Stimulated activated CD4-positive, alpha-beta T cell treated with anti-CD3 and anti-CD28 coated beads, Interleukin-15, amount 100 ng/mL, for 24 hours (primary cell): ENCODE measurements around the gene HDAC11.
"Not testable (repeated sequence)": the region's sequence is repeated elsewhere in the genome, so short reads cannot be mapped to it uniquely, and the experiment has no call there.

Experiments used
- DNase-seq: peaks from one replicate; pipeline ENCODE4 v3.0.0-alpha.2; 2020

Gene HDAC11

DNA sequence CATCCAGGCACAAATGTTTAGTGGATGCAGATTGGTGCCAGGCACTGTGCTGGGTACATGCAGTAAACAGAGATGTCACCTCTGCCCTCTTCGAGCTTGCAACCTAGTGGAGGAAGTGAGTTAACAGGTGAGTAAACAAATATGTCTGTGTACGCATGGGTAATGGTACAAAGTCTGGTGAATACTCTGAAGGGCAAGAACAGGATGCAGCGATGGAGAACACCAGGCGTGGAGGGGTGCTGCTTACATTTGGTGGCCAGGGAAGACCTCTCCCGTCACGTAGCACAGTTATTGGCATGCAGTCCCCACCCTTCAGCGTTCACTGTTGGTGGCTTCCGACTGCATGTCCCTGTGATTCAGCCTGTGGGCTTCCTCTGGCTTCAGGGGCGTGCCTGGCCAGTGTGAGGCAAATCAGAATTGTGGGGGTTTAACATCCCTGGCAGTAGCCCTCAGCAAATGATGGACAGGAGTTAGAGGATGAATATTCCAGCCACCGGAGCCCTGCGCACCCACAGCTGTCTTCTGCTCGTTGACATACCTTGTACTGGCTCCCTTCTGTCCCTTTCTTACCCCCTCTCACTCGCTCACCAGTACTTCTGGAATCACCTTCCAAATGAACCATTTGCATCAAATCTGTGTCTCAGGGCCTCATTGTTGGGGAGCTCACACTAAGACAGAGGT is 9.1 kb upstream of the HDAC11 start:
- no peak for DNase-seq

DNA sequence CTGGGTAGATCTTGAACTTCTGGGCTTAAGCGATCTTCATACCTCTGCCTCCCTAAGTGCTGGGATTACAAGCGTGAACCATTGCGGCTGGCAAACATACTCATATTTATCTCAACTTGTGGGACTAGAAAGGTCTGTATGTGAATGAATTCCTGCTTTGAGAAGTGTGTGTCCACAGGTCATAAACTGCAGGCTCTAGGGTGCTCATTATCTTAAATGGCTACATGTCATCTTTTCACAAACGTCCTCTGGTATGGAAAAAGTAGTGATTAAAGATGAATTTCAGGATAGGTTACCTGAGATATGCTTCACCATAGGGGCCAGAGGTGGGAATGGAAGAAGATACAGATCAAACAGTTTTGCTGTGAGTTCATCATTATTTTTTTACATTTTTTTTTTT is 7.8 kb upstream of the HDAC11 start:
- no peak for DNase-seq

DNA sequence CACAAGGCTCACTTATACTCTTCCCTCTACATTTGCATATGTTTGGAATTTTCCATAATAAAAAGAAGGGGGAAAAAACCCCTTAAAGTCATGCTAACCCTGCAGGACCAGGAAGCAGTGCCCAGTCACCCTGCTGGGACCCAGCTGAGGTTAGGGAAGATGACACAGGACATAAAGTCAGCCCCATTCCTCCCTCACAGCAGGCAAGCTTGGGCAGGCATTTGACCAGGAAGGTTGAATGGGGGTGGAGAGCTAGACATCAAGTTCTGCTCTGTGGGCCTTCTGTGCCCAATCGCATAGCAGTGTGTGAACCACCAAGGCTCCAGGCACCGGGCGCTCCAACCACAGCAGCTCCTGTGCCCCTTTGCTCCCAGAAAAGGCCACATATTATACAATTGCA is 7.1 kb upstream of the HDAC11 start:
- DNase-seq, result no peak

DNA sequence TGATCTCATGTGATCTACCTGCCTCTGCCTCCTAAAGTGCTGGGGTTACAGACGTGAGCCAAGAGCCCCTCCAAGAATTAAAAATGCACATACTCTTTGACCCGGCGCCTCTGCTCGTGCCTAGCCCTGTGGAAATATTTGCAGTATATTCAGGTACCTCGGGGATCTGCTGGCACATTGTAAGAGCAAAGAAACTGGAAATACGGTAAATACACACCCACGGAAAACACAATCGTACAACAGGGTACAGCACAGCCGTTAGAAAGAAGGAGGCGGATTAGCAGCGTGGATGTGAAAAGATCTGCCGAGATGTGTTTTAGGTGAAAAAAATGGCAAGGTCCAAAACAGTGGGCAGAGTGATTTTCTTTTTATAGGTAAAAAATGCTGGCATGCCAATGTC is 6.1 kb upstream of the HDAC11 start:
- no peak for DNase-seq

DNA sequence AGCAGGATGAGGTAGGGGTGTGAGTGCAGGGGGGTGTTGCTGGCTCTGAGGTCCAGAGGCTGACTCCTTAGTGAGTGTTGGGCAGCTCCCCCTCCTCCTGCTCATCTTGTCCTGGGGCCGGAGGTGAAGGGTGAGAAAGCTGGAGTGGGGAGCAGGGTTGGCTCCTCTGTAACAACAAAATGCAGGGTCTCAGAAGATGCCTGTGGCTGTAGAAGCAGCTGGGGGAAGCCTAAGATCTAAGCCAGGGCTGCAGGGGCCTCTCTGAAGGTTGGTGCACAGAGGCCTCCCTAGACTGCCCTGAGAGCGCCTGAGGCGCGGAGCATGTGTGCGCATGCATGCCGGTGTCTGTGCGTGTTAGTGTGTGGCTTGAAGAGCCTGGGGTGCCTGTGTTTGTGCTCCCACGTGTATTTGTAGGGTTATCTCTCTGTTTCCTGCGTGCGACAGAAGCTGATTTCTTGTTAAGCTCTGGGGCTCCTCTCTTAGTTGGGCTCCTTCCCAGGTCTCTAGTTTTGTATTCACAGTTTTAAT is 5.3 kb upstream of the HDAC11 start:
- no peak for DNase-seq

DNA sequence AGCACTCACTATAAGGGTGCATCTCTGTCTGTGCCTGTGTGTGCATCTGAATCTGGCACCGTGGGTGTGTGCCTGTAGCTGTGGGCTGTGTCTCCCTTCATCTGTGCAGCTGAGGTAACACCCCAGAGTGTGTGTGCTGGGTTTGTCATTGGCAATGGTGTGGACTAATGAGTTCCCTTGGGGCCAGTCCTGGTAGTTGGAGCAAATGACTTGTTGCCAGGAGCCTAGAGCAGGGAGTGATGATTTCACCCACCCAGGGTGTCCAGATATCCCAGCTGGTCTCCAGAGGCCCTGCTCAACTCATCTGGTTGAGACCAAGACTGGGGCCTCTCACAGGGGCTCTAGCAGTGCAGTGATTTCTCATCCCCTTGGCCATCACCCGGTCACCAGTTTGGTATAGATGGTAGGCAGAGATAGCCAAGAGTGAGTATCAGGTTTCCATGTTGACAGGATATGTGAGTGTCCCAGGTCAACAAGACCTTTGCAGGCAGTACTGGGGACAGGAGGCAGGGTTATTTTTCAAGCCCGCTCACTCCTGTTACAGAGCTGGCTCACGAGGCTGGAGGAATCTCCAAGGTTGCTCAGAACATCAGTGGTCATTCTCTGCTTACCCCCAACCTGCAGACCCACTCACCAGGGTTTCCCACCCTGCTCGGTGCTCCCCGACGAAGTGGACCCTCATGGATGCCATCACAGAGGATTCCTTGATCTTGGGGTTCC is 4.1 kb upstream of the HDAC11 start:
- DNase-seq, result no peak

DNA sequence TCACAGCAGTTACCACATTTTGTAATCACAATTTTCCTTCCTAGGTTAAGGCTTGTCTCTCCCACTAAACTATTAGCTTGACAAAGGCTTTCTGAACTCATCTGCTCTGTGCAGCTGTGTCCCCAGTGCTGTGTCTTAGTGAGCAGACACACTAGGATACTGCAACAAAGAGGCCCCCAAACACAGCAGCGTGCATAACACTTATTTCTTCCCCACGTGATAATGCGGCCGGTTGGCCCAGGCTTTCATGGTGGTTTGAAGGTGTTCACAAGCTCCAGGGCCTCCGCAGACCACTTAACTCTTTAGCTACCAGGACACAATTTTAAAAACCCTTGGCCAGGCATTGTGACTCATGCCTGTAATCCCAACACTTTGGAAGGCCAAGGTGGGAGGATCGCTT is 2.2 kb upstream of the HDAC11 start:
- DNase-seq, result no peak

DNA sequence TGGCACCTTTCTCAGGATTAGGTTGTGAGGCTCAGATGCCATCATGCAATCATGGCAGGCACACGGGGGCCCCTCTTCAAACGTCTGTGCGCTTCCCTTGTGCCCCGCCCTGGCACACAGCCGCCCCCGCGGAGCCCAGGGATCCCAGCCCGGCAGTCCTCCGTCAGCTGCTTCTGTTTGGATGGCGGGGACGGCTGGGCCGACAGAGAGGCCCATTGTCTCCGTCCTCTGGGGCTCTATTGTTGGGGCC is 849 bp upstream of the HDAC11 start:
- DNase-seq, result peak; percentile 61

DNA sequence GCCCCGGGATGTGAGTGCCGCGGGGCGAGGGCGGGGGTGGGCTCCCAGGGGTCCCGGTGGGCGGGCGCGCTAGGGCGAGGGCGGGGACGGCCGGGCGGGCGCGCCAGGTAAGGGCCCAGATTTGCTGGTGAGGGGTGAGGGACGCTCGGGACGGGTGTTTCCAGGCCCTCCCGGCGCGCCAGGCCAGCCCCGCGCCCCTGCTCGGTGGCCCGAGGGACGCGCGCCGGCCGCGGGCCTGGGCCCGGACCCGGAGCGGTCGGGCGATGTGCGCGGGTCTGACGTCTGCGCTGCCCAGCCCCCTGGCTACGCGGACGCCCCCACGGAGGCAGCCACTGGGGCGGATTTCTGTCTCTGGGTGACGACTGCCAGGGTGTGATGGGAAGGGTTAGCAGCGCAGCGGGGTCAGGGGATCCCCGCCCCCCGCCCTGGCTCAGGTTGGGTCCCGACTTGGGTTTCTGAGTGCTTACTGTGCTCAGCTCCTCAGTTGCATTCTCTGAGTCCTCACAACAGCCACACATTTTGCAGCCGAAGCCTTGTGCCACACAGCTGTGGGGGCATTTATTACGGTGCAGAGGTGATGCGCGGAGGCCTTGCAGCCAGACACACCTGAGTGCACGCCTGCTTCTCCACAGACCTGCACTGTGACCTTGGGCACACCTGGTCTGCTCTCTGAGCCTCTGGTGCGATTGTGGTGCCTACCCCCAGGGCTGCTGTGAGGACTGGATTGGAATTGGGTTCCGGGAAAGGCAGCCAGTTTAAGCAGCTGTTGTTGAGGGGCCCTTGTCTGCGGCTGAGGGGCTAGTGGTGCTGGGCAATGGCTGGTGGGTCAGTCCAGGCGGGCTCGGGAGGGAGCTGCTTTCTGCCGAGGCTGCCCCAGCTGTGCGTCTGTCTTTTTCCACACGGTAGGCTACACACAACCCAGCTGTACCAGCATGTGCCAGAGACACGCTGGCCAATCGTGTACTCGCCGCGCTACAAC is 523 bp downstream of the HDAC11 start:
- DNase-seq, result peak; percentile 44

DNA sequence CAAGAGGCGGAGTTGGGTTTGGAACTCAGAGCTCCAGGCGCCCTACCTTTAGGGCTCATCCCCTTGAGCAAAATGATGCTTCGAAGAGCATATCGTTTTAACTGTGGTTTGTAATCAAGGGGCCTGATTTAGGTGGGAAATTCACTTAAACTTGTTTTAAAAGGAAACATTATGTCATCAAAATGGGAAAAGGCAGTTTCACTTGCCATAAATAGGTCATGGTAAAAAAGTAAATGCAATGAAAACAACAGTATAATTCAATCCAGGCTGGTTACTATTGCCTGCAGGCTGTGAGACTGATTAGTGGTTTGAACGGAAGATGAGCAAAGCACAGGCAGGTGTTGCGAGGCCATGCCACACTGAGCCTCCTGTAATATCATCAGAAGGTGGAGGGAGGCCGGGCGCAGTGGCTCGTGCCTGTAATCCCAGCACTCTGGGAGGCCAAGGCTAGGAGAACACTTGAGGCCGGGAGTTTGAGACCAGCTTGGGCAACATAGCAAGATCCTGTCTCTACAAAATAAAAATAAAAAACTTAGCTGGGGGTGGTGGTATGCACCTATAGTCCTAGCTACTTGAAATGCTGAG is 2.1 kb downstream of the HDAC11 start:
- DNase-seq, result no peak

DNA sequence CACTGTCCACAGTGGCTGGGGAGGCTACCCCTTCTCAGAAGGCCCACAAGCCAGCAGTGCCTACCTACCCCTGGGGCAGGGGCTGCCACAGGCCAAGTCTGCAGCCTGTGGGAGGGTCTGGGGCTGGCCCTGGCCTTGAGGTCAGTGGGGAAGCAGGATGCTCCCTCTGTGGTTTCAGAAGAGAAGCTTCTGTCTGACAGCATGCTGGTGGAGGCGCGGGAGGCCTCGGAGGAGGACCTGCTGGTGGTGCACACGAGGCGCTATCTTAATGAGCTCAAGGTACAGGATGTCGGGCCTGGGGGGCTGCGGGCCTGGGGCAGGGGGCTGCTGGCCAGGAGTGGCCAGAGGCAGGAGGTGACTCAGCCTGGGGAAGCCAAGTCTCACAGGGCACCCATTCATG is 3.2 kb downstream of the HDAC11 start:
- no peak for DNase-seq

DNA sequence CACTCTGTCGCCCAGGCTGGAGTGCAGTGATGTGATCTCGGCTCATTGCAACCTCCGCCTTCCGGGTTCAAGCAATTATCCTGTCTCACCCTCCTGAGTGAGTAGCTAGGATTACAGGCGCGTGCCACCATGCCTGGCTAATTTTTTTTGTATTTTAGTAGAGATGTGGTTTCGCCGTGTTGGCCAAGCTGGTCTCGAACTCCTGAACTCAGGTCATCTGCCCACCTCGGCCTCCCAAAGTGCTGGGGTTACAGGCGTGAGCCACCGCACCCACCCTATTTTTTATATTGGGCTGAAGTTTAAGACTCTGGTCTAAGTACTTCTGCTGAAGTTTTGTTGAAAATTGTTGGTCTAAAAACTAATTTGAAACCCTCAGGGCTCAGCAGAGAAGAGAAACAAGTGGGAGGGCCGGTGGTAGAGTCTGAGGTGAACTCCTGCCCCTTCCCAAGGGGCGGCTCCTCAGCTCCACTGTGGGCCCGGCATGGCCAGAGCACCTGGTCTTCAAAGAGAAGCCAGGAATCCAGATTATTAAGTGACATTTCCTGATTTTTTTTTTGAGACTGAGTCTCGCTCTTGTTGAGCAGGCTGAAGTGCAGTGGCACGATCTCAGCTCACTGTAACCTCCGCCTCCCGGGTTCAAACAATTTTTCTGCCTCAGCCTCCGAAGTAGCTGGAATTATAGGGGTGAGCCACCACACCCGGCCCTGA is 4.0 kb downstream of the HDAC11 start:
- DNase-seq, result no peak

DNA sequence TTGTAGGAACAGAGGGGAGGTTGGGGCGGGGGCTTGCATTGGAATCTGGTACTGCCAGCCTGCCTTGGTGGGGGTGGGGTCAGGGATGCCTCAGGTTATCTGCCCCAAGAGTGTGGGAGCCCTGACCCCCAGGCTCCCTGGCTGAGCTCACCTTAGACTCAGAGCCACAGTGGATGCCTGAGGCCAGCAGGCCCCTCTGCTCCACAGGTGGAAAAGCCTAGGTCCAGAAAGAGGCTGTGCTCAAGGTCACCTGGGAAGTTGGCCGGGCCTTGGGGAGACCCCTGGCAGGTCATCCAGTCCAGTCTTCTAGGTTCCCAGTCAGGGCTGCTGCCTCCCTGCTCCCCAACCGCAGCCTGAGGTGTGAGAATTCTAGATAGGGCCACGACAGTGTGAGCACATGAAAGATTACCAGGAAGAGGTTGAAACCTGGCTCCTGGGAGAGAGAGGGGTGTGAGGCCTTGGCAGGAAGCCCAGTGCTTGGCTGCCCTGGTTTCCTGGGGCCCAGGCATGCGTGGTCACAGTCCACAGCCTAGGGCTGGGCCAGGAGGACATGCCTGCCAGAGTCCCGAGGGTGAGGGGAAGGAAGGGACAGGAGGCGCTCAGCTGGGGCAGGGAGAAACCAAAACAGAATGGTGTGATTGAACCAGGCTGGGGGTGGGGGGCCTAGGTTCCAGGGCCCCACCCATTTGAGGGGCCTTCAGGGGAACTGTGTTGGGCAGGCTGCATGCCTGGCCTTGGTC is 4.9 kb downstream of the HDAC11 start:
- DNase-seq, result peak; percentile 14

DNA sequence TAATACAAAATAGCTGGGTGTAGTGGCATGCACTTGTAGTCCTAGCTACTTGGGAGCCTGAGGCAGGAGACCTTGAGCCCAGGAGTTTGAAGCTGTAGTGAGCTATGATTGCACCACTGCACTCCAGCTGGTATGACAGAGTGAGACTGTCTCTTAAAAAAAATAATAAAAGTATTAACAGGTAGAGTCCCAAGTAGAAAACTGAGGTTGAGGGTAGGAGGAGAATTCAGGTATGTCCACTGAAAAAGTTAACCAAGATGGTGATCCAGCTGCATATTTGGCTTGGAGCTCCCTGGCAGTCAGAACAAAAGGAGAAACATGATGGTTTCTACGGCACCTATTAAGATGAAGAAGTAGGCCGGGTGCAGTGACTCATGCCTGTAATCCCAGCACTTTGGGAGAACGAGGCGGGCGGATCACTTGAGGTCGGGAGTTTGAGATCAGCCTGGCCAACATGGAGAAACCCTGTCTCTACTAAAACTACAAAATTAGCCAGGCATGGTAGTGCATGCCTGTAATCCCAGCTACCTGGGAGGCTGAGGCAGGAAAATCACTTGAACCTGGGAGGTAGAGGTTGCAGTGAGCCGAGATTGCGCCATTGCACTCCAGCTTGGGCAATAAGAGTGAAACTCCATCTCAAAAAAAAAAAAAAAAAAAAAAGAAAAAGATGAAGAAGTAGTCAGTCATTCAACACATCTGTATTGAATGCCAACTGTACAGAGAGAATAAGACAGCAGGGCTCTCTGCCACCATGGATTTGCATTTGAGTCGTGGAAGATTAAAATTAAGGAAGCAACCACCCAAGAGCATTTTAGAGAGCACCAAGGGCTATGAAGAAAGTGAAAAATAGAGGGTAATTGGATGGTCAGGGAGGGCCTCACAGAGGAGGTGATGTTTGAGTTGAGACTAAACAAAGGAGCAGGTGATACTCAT is 5.8 kb downstream of the HDAC11 start:
- DNase-seq, result not testable (repeated sequence)

DNA sequence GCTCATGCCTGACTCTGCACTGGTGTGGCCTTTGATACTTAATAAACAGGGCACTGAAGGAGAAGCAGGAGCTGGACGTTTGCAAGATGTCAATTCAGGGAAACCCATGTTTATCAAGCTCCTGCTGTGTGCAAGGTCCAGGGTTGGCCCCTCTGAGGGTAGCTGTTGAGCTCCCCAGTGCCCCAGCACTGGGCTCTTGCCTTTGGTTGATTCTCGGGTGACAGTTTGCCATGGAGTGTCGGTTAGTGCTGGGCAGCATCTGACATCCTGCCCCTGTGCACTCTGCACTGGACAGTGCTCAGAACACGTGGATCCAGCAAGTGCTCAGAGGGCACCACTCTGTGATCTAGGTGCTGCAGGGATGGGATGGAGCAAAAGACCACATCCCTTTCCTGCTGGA is 7.3 kb downstream of the HDAC11 start:
- DNase-seq, result no peak

DNA sequence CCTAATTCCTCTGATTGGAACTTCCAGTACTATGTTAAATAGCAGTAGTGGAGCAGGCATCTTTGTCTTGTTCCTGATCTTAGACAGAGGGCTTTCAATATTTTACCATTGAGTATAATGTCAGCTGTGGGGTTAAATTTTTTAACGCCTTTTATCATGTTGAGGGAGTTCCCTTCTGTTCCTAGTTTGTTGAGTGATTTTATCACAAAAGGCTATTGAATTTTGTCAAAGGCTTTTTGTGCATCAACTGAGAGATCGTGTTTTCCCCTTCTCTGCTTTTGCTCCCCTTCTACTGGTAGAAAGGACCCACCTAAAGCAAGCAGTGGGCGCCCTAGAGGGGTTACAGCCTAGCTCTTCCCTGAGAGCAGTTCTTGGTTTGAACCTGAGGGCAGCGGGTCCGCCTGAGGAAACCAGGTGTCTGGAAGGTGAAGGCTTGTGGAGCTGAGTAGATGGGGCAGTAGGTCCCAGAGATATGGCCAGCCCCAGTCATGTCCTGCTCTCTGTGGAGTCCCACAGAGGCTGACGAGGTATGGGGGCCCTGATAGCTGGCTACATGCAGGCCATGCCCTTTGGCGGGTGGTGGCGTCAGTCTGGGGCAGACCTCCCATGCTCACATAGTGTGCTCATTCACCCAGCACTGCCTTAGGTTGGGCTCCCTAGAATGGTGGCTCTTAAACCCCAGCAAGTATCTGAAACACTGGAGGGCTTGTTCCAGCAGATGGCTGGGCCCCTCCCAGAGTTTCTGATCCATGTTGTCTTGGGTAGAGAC is 11.3 kb downstream of the HDAC11 start:
- no peak for DNase-seq

DNA sequence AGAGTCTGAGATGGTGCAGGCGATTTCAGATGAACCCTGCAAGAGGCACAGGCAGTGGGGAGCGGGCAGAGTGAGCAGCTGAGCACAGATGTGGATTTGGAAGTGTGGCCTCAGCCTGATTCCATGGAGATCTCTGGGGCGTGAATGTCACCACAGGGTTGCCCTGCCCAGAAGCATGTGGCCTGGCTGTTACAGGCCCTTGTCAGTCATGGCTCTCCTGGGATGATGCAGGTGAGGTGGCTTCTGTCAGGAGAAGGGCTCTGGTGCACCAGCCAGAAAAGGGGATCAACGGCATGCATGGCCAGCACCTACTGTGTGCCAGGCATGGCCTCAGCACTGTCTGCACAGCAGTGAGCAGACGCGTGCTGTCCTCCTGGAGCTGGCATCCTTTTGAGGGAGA is 11.9 kb downstream of the HDAC11 start:
- DNase-seq, result no peak

DNA sequence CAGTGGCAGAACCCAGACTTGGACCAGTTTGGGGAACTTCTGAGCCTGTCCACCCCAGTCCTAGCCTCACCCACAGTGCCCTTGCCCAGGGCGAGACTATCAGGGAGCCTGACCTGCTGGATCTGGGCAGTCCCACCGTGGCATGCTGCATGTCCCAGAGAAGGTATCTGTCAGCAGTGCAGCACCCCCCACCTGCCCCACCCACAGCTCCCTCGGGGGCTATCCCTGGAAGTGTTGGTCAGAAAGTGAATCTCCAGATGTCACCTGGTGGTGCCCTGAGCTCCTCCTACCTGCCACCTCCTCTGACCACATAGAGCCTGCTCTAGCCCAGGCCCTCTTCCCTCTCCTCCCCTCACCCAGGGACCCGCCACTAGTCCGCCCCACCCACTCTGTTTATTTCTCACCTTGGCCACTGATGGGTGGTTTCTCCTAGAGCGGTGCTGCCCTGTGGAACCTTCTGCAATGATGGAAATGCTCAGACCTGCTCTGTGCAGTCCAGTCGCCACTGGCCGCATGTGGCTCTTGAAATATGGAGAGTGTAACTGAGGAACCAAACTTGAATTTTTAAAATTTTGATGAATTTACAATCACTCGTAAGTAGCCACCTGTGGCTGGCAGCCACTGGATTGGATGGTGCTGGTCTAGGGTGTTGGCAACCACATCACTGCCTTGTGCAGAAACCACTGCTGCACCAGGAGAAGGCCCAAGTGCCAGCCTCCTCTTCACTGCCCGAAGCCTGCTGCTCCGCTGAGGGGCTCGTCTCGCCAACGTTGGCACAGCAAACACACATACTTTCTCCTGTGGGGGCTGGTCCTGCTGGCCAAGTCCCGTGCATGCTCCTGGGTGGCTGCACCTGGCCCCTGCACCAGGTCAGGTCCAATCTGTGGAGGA is 13.1 kb downstream of the HDAC11 start:
- DNase-seq, result no peak
